Measurements from ENCODE around the gene CDH1.

DNA sequence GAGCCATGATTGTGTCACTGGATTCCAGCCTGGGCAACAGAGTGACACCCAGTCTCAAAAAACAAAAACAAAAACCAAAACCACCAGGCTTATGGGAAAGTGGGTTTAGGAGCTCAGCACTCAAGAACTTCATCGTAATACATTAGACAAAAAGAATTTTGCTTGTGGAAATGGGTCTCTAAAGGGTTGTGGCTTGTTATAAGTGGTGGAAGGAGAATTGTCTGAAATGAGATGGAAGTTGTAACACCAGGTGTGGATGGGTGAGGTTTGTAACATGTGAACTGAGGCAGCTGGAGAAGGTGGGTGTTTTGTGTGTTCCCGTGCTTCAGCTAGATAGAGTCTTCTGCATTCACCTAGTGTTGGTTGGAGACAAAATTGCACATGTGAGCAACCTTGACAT, 35.8 kb downstream of the CDH1 start:
- TF ChIP-seq, protein P1, sequence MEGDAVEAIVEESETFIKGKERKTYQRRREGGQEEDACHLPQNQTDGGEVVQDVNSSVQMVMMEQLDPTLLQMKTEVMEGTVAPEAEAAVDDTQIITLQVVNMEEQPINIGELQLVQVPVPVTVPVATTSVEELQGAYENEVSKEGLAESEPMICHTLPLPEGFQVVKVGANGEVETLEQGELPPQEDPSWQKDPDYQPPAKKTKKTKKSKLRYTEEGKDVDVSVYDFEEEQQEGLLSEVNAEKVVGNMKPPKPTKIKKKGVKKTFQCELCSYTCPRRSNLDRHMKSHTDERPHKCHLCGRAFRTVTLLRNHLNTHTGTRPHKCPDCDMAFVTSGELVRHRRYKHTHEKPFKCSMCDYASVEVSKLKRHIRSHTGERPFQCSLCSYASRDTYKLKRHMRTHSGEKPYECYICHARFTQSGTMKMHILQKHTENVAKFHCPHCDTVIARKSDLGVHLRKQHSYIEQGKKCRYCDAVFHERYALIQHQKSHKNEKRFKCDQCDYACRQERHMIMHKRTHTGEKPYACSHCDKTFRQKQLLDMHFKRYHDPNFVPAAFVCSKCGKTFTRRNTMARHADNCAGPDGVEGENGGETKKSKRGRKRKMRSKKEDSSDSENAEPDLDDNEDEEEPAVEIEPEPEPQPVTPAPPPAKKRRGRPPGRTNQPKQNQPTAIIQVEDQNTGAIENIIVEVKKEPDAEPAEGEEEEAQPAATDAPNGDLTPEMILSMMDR (IDR thresholded peaks at IDR 0.05) = no peak
- no peak for TF ChIP-seq POLR2A (IDR thresholded peaks at IDR 0.05)
